Heart right ventricle (tissue), 16 donors: ENCODE results near the gene P2RX3. TPM values are rescaled to one million over a fixed set of nuclear protein-coding genes. Genes with fewer than 3 reads are reported as not detected.
A peak's percentile ranks its signal among the peaks of the same experiment; 100 is the strongest.

Experiments
- ATAC-seq, 8 donors: fragments of 200-7000 bp; cut with Tn5 transposase; one replicate each; pipeline ENCODE4 v1.9.1; 2020; ENCODE audit warnings: mild to moderate bottlenecking in 8 of 8, moderate library complexity in 8 of 8, moderate number of reproducible peaks in 1 of 8
- DNase-seq, 2 donors: peaks; one replicate each; pipeline ENCODE4 v3.0.0-alpha.2; 2020
- H3K27ac ChIP-seq, 10 donors: fragments of 200-600 bp; sonication (generic) in 2 of 10; one replicate each; pipeline versions ENCODE4 v1.5.0 to v1.8.0; 2020 to 2022; ENCODE audit warnings: mild to moderate bottlenecking in 3 of 10
- H3K27me3 ChIP-seq, 7 donors: fragments of 200-600 bp; one replicate each; pipeline ENCODE4 v1.8.0; 2021 to 2022; ENCODE audit warnings: mild to moderate bottlenecking in 2 of 7
- H3K36me3 ChIP-seq, 9 donors: fragments of 200-600 bp; sonication (generic) in 1 of 9; one replicate each; pipeline versions ENCODE4 v1.5.0 to v1.8.0; 2020 to 2022; ENCODE audit warnings: mild to moderate bottlenecking in 2 of 9
- H3K4me1 ChIP-seq, 9 donors: fragments of 200-600 bp; sonication (generic) in 1 of 9; one replicate each; pipeline versions ENCODE4 v1.5.0 to v1.8.0; 2020 to 2022; ENCODE audit warnings: mild to moderate bottlenecking in 4 of 9
- H3K4me3 ChIP-seq, 10 donors: fragments of 200-600 bp; sonication (generic) in 2 of 10; one replicate each; pipeline versions ENCODE4 v1.5.0 to v1.8.0; 2020 to 2022; ENCODE audit warnings: mild to moderate bottlenecking in 7 of 10, moderate library complexity in 2 of 10
- H3K9me3 ChIP-seq, 11 donors: fragments of 200-600 bp in 10 of 11; sonication (generic) in 2 of 11; one replicate each; pipeline versions ENCODE4 v1.5.0 to v1.8.0; 2013 to 2022; ENCODE audit warnings: mild to moderate bottlenecking in 2 of 11, control low read depth in 1 of 11, moderate library complexity in 1 of 11
- CTCF ChIP-seq, 9 donors: fragments of 200-600 bp; sonication (generic) in 2 of 9; IDR thresholded peaks; one replicate each; pipeline versions ENCODE4 v1.5.0 to v1.8.0; 2021 to 2022; ENCODE audit warnings: antibody characterized with exemption in 9 of 9, mild to moderate bottlenecking in 5 of 9, moderate library complexity in 1 of 9
- WGBS, 2 donors: extraction: QIAGEN DNeasy Blood & Tissue Kit; methylation state at CpG; one replicate each; pipeline ENCODE4 v1.1.7; 2013; ENCODE audit warnings: inconsistent platforms in 1 of 2; 5-methylcytosine and 5-hydroxymethylcytosine counted together
- intact Hi-C, 10 donors: fragments of 100-400 bp; cut with DNase I; formaldehyde crosslinking; loops; one replicate each; pipeline versions ENCODE4 v1.11.1 to v1.14.2; 2022
- polyA plus RNA-seq, 2 donors: library from polyadenylated mRNA; stranded (reverse); fragments of 200-250 nt; gene quantifications; one replicate each; pipeline ENCODE4 v1.2.3, GENCODE V29; 2013
- total RNA-seq, 10 donors: library from RNA; stranded (reverse); fragmentation: NEBNext Ultra II Directional in 3 of 10; extraction: Animal tissue kit (Norgen Biotek cat#: 25700) in 3 of 10; gene quantifications; one replicate each; pipeline versions ENCODE4 v1.2.1 to v1.2.4, GENCODE V29; 2021 to 2023
- donor health status: Arrhythmogenic right ventricular cardiomyopathy.
- donor health status: ischemic (EF 13 %, LVEDD 7.1; RV severe dilation, severe dysfunction).
- donor health status: healthy with polysubstance abuse.
- donor health status: DM: no; HTN: yes; CAD: no.
- donor health status: DM: no; HTN: no; CAD: no.
- donor health status: ischemic (EF 25% LVEDD 6.9; RV normal size, moderate dysfunction).
- donor health status: ischemic (EF 25% LVEDD 5.7; RV mildly dilated, moderate dysfunction).
- donor health status: healthy.
- donor health status: DM: yes; HTN: yes; CAD: no.
- donor health status: Ischemic cardiomyopathy.
- donor health status: ischemic (EF 35%, LVEDD 5.7; RV mildly dilated, moderate dysfunction).
- donor health status: nonischemic (EF 11% LVEDD 7.7; RV severe dilation, severe dysfunction).
- donor health status: DM: yes; HTN: yes; CAD: no.
- donor health status: PGD.
- donor health status: ischemic (EF 29% LVEDD 5.4; RV normal size, mild dysfunction).
- donor health status: nonischemic (EF 23%, LVEDD 6.1; RV moderate dilation, normal function).

The P2RX3 gene
- total and polyA plus RNA-seq, 12 donors, result 0.32 to 5.1 (median 1.4) TPM

- TF ChIP-seq CTCF (IDR thresholded peaks at IDR 0.05), result no peak
- no peak overlapping the region for H3K4me3 ChIP-seq
- intact Hi-C loops, result no loop called here
Observed at GRCh38 chr11:57361926-57362325, 23.8 kb downstream of the P2RX3 start.

GRCh38 chr11:57363131-57364080, 25.3 kb downstream of the P2RX3 start:
- WGBS, 2 donors, result 55 to 59% methylated on average over 7 of the region's 7 CpGs
- no peak for TF ChIP-seq CTCF (IDR thresholded peaks at IDR 0.05)
- ATAC-seq, result no peak
- Histone ChIP-seq H3K4me1 (peaks cover 0 to 15% (median 4%) of the 10 kb centered on the region in 9 donors), H3K9me3 (no peaks in the 10 kb centered on the region), H3K4me3 (no peak overlapping the region), H3K27me3 (no peaks in the 10 kb centered on the region), H3K36me3 (no peaks in the 10 kb centered on the region), H3K27ac (no peak overlapping the region)
- no peak for DNase-seq
- intact Hi-C loops, result no loop called here

More at GRCh38 chr11:57361926-57362325, 23.8 kb downstream of the P2RX3 start:
- H3K4me1 ChIP-seq, result peaks cover 0 to 25% (median 12%) of the 10 kb centered on the region in 9 donors
- no peaks in the 10 kb centered on the region for H3K27me3 ChIP-seq
- H3K36me3 ChIP-seq, result no peaks in the 10 kb centered on the region
- H3K9me3 ChIP-seq, result no peaks in the 10 kb centered on the region
- 89 to 92% methylated on average over 3 of the region's 3 CpGs for WGBS, 2 donors
- DNase-seq (no peak), ATAC-seq (no peak)
- no peak overlapping the region for H3K27ac ChIP-seq

- ATAC-seq, result no peak
- WGBS, 2 donors, result 73 to 83% methylated on average over 9 of the region's 9 CpGs
- Histone ChIP-seq H3K4me3 (no peak overlapping the region), H3K4me1 (peaks cover 0 to 16% (median 5%) of the 10 kb centered on the region in 9 donors), H3K27ac (no peak overlapping the region), H3K36me3 (no peaks in the 10 kb centered on the region), H3K27me3 (no peaks in the 10 kb centered on the region), H3K9me3 (no peaks in the 10 kb centered on the region)
- intact Hi-C loops, result no loop called here
- no peak for TF ChIP-seq CTCF (IDR thresholded peaks at IDR 0.05)
- no peak for DNase-seq
Observed at GRCh38 chr11:57364851-57365660, 26.9 kb downstream of the P2RX3 start.

- DNase-seq (no peak), ATAC-seq (peak in 4 of 8 donors; percentile 18 to 69 (median 47))
- Histone ChIP-seq H3K36me3 (no peaks in the 10 kb centered on the region), H3K27ac (no peak overlapping the region), H3K27me3 (no peaks in the 10 kb centered on the region), H3K4me3 (no peak overlapping the region), H3K4me1 (peaks cover 0 to 41% (median 15%) of the 10 kb centered on the region in 9 donors), H3K9me3 (no peaks in the 10 kb centered on the region)
- TF ChIP-seq CTCF (IDR thresholded peaks at IDR 0.05), result no peak
- 60 to 73% methylated on average over 19 of the region's 19 CpGs for WGBS, 2 donors
- intact Hi-C loops, result no loop called here
Observed at GRCh38 chr11:57368106-57368844, 30.1 kb downstream of the P2RX3 start.
